Sigmoid colon (tissue), 7 donors: ENCODE results near the gene UGT1A10. TPM values are rescaled to one million over a fixed set of nuclear protein-coding genes. Genes with fewer than 3 reads are reported as not detected.
"Not testable (repeated sequence)": the region's sequence is repeated elsewhere in the genome, so short reads cannot be mapped to it uniquely, and the experiment has no call there.

Experiments used
- DNase-seq: peaks from one replicate; pipeline ENCODE4 v3.0.0-alpha.2; 2019
- H3K27ac ChIP-seq, 4 donors: fragments of 200-600 bp; sonication (generic); one replicate each; pipeline ENCODE4 v1.5.1; 2016 to 2019; ENCODE audit warnings: mild to moderate bottlenecking in 1 of 4
- H3K27me3 ChIP-seq, 3 donors: fragments of 200-600 bp; sonication (generic); one replicate each; pipeline ENCODE4 v1.5.1; 2019; ENCODE audit warnings: mild to moderate bottlenecking in 1 of 3
- H3K36me3 ChIP-seq, 4 donors: fragments of 200-600 bp; sonication (generic); one replicate each; pipeline ENCODE4 v1.5.1; 2016 to 2019
- H3K4me1 ChIP-seq, 4 donors: fragments of 200-600 bp; sonication (generic); one replicate each; pipeline ENCODE4 v1.5.1; 2017 to 2019
- H3K4me3 ChIP-seq, 4 donors: fragments of 200-600 bp; sonication (generic); one replicate each; pipeline ENCODE4 v1.5.1; 2017 to 2019; ENCODE audit warnings: mild to moderate bottlenecking in 2 of 4, moderate library complexity in 1 of 4
- H3K9me3 ChIP-seq, 4 donors: fragments of 200-600 bp in 3 of 4; sonication (generic) in 3 of 4; one replicate each; pipeline versions ENCODE4 v1.5.1 to v1.6.1; 2013 to 2019
- EP300 ChIP-seq, 4 donors: sonication (generic); formaldehyde crosslinking; IDR thresholded peaks; one replicate each; pipeline ENCODE4 v1.6.1; 2017; ENCODE audit warnings: antibody characterized with exemption in 4 of 4
- POLR2A ChIP-seq, 2 donors: fragments of 450-650 bp; IDR thresholded peaks; one replicate each; pipeline ENCODE4 v1.6.1; 2016; ENCODE audit warnings: antibody characterized with exemption in 2 of 2, mild to moderate bottlenecking in 2 of 2, moderate library complexity in 2 of 2
- POLR2AphosphoS5 ChIP-seq, 4 donors: sonication (generic); formaldehyde crosslinking; IDR thresholded peaks; one replicate each; pipeline ENCODE4 v1.6.1; 2017; ENCODE audit warnings: antibody characterized with exemption in 4 of 4
- WGBS, 2 donors: extraction: QIAGEN DNeasy Blood & Tissue Kit; methylation state at CpG; one replicate each; pipeline ENCODE4 v1.1.7; 2013; 5-methylcytosine and 5-hydroxymethylcytosine counted together
- intact Hi-C: fragments of 100-400 bp; cut with DNase I; formaldehyde crosslinking; loops from one replicate; pipeline ENCODE4 v1.15.1; 2023
- polyA plus RNA-seq, 3 donors: library from polyadenylated mRNA; stranded (reverse); fragments of 200-250 nt; gene quantifications; one replicate each; pipeline ENCODE4 v1.2.3, GENCODE V29; 2013
- total RNA-seq, 4 donors: library from RNA; depleted of rRNA; stranded (reverse); fragments of >200 nt; gene quantifications; one replicate each; pipeline ENCODE4 v1.1.0, GENCODE V29; 2016
- TF ChIP-seq, protein P1 (sequence below), 4 experiments: fragments of 450-650 bp in 3 of 4; fragments of 200-600 bp in 1 of 4; IDR thresholded peaks; one replicate each; pipeline ENCODE4 v1.5.1; 2016 to 2019; ENCODE audit warnings: antibody characterized with exemption in 4 of 4, mild to moderate bottlenecking in 3 of 4, moderate library complexity in 2 of 4
- donor health status: healthy with polysubstance abuse.
- donor health status: Bipolar disorder and iron deficiency.
- donor health status: healthy.

UGT1A10 gene
- total and polyA plus RNA-seq, 7 donors, result 10.8 to 27.3 (median 19.7) TPM; not detected in 4

- no peak for DNase-seq
- Histone ChIP-seq H3K27ac (no peak overlapping the region), H3K4me3 (no peak overlapping the region), H3K4me1 (no peaks in the 10 kb centered on the region), H3K9me3 (no peaks in the 10 kb centered on the region), H3K36me3 (no peaks in the 10 kb centered on the region), H3K27me3 (no peaks in the 10 kb centered on the region)
- WGBS, 2 donors, result 87% methylated on average over 4 of the region's 4 CpGs
- TF ChIP-seq POLR2A (IDR thresholded peaks at IDR 0.05), result no peak
- TF ChIP-seq POLR2AphosphoS5 (IDR thresholded peaks at IDR 0.05), result no peak
- TF ChIP-seq, protein P1, sequence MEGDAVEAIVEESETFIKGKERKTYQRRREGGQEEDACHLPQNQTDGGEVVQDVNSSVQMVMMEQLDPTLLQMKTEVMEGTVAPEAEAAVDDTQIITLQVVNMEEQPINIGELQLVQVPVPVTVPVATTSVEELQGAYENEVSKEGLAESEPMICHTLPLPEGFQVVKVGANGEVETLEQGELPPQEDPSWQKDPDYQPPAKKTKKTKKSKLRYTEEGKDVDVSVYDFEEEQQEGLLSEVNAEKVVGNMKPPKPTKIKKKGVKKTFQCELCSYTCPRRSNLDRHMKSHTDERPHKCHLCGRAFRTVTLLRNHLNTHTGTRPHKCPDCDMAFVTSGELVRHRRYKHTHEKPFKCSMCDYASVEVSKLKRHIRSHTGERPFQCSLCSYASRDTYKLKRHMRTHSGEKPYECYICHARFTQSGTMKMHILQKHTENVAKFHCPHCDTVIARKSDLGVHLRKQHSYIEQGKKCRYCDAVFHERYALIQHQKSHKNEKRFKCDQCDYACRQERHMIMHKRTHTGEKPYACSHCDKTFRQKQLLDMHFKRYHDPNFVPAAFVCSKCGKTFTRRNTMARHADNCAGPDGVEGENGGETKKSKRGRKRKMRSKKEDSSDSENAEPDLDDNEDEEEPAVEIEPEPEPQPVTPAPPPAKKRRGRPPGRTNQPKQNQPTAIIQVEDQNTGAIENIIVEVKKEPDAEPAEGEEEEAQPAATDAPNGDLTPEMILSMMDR (IDR thresholded peaks at IDR 0.05), result no peak
- intact Hi-C loops, result no loop called here
Measured at GRCh38 chr2:233611284-233611683, 25.0 kb upstream of the UGT1A10 start.

DNA sequence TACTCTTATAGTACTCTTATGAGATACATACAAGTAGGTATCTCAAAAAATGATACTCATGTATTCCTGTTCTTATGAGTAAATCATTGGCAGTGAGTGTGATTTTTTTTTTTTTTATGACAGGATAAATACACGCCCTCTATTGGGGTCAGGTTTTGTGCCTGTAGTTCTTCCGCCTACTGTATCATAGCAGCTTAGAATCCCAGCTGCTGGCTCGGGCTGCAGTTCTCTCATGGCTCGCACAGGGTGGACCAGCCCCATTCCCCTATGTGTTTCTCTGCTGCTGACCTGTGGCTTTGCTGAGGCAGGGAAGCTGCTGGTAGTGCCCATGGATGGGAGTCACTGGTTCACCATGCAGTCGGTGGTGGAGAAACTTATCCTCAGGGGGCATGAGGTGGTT lies 18.8 kb upstream of the UGT1A10 start, which contains the start of gene UGT1A8:
UGT1A8 (plus strand) TSS at position 158 of the 400 bp plus-strand sequence; CDS start at position 233, 75 bp downstream.
- H3K4me3 ChIP-seq, H3K27ac ChIP-seq, H3K4me1 ChIP-seq, H3K36me3 ChIP-seq, intact Hi-C loops, H3K27me3 ChIP-seq, H3K9me3 ChIP-seq, DNase-seq: not testable (repeated sequence)
- 14 to 75% methylated on average over 5 of the region's 5 CpGs for WGBS, 2 donors

GRCh38 chr2:233620204-233620603 lies 16.0 kb upstream of the UGT1A10 start:
- no peaks in the 10 kb centered on the region for H3K9me3 ChIP-seq
- TF ChIP-seq EP300 (IDR thresholded peaks at IDR 0.05), result no peak
- TF ChIP-seq, protein P1 (IDR thresholded peaks at IDR 0.05), result no peak
- no peak for TF ChIP-seq POLR2AphosphoS5 (IDR thresholded peaks at IDR 0.05)
- no peak for TF ChIP-seq POLR2A (IDR thresholded peaks at IDR 0.05)
- intact Hi-C loops, result no loop called here
- H3K4me3 ChIP-seq, result no peak overlapping the region
- no peaks in the 10 kb centered on the region for H3K36me3 ChIP-seq
- H3K4me1 ChIP-seq, result no peaks in the 10 kb centered on the region
- H3K27me3 ChIP-seq, result no peaks in the 10 kb centered on the region
- H3K27ac ChIP-seq, result no peak overlapping the region
- no peak for DNase-seq
- 24 to 69% methylated on average over 4 of the region's 4 CpGs for WGBS, 2 donors

DNA sequence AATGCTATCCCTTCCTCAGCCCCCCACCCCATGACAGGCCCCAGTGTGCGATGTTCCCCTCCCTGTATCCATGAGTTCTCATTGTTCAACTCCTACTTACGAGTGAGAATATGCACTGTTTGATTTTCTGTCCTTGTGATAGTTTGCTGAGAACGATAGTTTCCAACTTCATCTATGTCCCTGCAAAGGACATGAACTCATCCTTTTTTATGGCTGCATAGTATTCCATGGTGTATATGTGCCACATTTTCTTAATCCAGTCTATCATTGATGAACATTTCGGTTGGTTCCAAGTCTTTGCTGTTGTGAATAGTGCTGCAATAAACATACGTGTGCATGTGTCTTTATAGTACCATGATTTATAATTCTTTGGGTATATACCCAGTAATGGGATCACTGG lies 14.4 kb upstream of the UGT1A10 start:
- H3K27ac ChIP-seq, H3K27me3 ChIP-seq, H3K9me3 ChIP-seq, intact Hi-C loops, H3K36me3 ChIP-seq, H3K4me3 ChIP-seq, DNase-seq, H3K4me1 ChIP-seq: not testable (repeated sequence)
- WGBS, 2 donors, result 93 to 95% methylated on average over 5 of the region's 5 CpGs

DNA sequence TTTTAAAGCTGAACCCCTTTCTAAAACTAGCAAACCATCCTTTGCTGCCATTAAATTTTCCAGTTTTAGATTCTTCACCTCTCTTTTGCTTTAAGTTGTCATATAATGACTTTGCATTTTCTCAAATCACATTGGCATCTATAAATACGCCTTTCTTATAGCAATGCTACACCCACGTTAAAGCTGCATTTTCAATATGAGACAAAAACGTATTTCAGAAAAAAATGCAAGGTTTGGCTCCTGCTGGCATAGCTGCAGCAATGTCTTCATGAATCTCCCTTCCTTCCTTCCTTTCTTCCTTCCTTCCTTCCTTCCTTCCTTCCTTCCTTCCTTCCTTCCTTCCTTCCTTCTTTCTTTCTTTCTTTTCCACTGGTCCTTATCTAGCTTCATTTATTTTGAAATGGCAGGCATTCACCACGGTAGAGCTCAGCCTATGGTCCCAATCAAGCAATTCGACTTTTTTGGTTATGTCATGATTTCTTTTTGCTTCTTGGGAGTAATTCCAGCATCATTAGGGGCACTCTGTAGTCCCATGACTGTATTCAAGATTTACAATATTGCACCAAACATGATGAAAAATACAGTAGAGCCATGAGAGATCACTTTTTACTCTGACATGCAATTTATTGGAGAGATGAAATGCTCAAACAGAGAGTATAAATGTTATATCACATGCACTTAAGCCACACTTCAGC lies 8.8 kb upstream of the UGT1A10 start:
- no peaks in the 10 kb centered on the region for H3K36me3 ChIP-seq
- 70 to 80% methylated on average over 5 of the region's 5 CpGs for WGBS, 2 donors
- no peak for TF ChIP-seq EP300 (IDR thresholded peaks at IDR 0.05)
- TF ChIP-seq, protein P1 (IDR thresholded peaks at IDR 0.05), result no peak
- TF ChIP-seq POLR2A (IDR thresholded peaks at IDR 0.05), result no peak
- TF ChIP-seq POLR2AphosphoS5 (IDR thresholded peaks at IDR 0.05), result no peak
- H3K9me3 ChIP-seq, result peaks cover 0 to 7% (median 2%) of the 10 kb centered on the region in 4 donors
- H3K4me3 ChIP-seq, result no peak overlapping the region
- DNase-seq, result no peak
- H3K27me3 ChIP-seq, result no peaks in the 10 kb centered on the region
- H3K4me1 ChIP-seq, result no peaks in the 10 kb centered on the region
- intact Hi-C loops, result no loop called here
- H3K27ac ChIP-seq, result no peak overlapping the region

DNA sequence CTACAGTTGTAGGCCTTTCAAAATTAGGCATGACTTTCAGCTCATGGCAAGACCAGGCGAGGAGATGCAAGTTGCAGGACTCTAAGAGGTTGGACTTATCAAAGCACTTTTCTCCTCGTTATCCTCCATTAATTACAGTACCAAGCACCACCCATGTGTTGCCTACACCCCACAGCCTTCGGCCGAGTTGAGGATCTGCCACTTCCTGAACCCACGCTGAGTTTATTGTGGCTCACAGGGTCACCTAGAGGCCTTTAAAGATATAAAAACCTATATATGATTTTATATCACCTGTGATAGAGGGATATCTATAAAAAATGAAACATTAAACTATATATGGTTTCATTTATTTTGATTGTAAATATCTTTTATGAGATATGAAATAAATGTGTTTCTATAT lies 2.6 kb downstream of the UGT1A10 start:
- DNase-seq, result no peak
- intact Hi-C loops, result no loop called here
- no peaks in the 10 kb centered on the region for H3K36me3 ChIP-seq
- TF ChIP-seq POLR2AphosphoS5 (IDR thresholded peaks at IDR 0.05), result no peak
- no peak for TF ChIP-seq POLR2A (IDR thresholded peaks at IDR 0.05)
- TF ChIP-seq EP300 (IDR thresholded peaks at IDR 0.05), result no peak
- TF ChIP-seq, protein P1 (IDR thresholded peaks at IDR 0.05), result no peak
- no peaks in the 10 kb centered on the region for H3K4me1 ChIP-seq
- no peaks in the 10 kb centered on the region for H3K9me3 ChIP-seq
- WGBS, 2 donors, result 11 to 48% methylated on average over 5 of the region's 5 CpGs
- no peaks in the 10 kb centered on the region for H3K27me3 ChIP-seq
- no peak overlapping the region for H3K4me3 ChIP-seq
- H3K27ac ChIP-seq, result no peak overlapping the region
